ENCODE results near the gene TNFRSF13B.

DNA sequence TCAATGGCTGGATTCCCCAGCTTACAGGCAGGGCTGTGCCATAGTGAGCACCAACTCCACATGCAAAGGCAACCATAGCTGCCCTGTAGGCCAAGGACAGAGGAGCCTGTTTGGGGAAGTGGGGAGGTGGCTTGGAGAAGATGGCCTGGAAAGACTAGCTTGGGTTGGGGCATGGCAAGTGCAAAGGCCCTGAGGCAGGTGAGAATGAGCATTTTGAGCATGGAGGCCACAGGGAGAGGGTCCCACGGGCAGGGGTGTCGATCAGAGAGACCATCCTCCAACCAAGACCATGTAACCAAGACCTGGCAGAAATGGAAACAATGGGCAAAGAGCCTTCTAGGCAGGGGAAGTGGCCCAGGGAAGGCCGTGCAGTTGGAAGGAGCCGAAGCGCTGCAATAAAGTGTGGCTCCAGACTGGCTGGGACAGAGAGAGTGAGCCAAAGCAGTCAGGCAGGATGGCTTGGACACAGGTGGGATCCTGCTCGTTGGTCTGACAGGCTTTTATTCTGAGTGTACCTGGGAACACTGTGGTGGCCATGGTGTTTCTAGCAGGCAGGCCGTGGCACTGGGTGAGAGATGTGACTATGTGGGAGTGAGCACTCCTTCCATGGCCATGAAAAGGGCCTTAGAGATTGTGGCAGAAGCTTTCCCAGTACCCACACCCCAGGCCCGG is 45.6 kb upstream of the TNFRSF13B start:
- TF ChIP-seq, protein P1, sequence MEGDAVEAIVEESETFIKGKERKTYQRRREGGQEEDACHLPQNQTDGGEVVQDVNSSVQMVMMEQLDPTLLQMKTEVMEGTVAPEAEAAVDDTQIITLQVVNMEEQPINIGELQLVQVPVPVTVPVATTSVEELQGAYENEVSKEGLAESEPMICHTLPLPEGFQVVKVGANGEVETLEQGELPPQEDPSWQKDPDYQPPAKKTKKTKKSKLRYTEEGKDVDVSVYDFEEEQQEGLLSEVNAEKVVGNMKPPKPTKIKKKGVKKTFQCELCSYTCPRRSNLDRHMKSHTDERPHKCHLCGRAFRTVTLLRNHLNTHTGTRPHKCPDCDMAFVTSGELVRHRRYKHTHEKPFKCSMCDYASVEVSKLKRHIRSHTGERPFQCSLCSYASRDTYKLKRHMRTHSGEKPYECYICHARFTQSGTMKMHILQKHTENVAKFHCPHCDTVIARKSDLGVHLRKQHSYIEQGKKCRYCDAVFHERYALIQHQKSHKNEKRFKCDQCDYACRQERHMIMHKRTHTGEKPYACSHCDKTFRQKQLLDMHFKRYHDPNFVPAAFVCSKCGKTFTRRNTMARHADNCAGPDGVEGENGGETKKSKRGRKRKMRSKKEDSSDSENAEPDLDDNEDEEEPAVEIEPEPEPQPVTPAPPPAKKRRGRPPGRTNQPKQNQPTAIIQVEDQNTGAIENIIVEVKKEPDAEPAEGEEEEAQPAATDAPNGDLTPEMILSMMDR (IDR thresholded peaks at IDR 0.05; ENCODE audit: low read depth, low read length) = no peak
- TF ChIP-seq EZH2phosphoT487 (IDR thresholded peaks at IDR 0.05; ENCODE audit: low read depth) = no peak

All from OCI-LY3 (cell line).